ENCODE measurements around the gene B9D1. TPM values are rescaled to one million over a fixed set of nuclear protein-coding genes. Genes with fewer than 3 reads are reported as not detected.

Gene B9D1
- total and polyA plus RNA-seq, 2 experiments from 2014 or later, result 29.6 to 30.8 TPM

DNA sequence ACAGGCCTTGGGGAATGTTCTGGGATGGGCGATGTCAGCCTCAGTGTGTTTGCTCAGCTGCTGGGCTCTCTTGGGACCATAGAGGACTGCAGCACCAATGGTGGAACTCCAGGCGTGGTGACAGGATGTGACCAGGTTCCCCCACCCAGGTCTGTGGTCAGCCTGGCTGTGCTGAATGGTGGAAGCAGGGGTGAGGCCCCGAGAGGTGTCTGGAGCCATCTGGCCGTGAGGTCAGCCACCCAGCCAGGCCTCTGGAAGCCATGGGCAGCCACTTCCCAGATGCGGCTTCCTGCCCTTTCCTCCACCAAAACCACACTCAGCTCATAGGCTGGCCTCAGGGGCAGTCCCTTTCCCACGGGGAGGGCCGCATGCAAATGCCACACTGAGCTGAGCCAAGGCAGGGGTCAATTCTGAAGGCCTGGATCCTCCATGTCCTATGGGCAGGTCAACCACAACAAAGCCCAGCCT is 8.0 kb upstream of the B9D1 start:
- WGBS (ENCODE audit: low lambda C conversion rate, missing lambda C conversion rate), result 76% methylated on average over 7 of the region's 7 CpGs
- Histone ChIP-seq H2AFZ (no peak overlapping the region), H4K20me1 (ENCODE audit: insufficient read depth, poor library complexity, severe bottlenecking) (no peaks in the 10 kb centered on the region), H3K9me3 (ENCODE audit: low read depth) (no peaks in the 10 kb centered on the region), H3K4me2 (no peak overlapping the region), H3K36me3 (replicated peaks; ENCODE audit: insufficient read depth, low read depth) (no peaks in the 10 kb centered on the region), H3K9me2 (replicated peaks; ENCODE audit: insufficient read depth) (no peaks in the 10 kb centered on the region), H3K4me1 (ENCODE audit: insufficient read depth) (no peaks in the 10 kb centered on the region), H3K27ac (no peak overlapping the region), H3K4me3 (no peak overlapping the region), H3K27me3 (no peaks in the 10 kb centered on the region), H3K79me2 (no peaks in the 10 kb centered on the region)
- no peak for DNase-seq (ENCODE audit: low spot score)
- TF ChIP-seq EZH2 (IDR thresholded peaks at IDR 0.05; ENCODE audit: borderline replicate concordance) (no peak), CTCF (IDR thresholded peaks at IDR 0.05; ENCODE audit: poor library complexity) (no peak), EZH2phosphoT487 (IDR thresholded peaks at IDR 0.05; ENCODE audit: low read depth, severe bottlenecking, unreplicated experiment) (no peak)

- H4K20me1 ChIP-seq (ENCODE audit: insufficient read depth, poor library complexity, severe bottlenecking), result no peaks in the 10 kb centered on the region
- no peak overlapping the region for H3K27ac ChIP-seq
- TF ChIP-seq EZH2phosphoT487 (IDR thresholded peaks at IDR 0.05; ENCODE audit: low read depth, severe bottlenecking, unreplicated experiment) (no peak), EZH2 (IDR thresholded peaks at IDR 0.05; ENCODE audit: borderline replicate concordance) (no peak), CTCF (IDR thresholded peaks at IDR 0.05; ENCODE audit: poor library complexity) (no peak)
- no peaks in the 10 kb centered on the region for H3K9me2 ChIP-seq (replicated peaks; ENCODE audit: insufficient read depth)
- no peaks in the 10 kb centered on the region for H3K27me3 ChIP-seq
- no peak overlapping the region for H2AFZ ChIP-seq
- no peak for DNase-seq (ENCODE audit: low spot score)
- H3K4me2 ChIP-seq, result no peak overlapping the region
- H3K36me3 ChIP-seq (replicated peaks; ENCODE audit: insufficient read depth, low read depth), result no peaks in the 10 kb centered on the region
- no peak overlapping the region for H3K4me3 ChIP-seq
- H3K4me1 ChIP-seq (ENCODE audit: insufficient read depth), result no peaks in the 10 kb centered on the region
- H3K9me3 ChIP-seq (ENCODE audit: low read depth), result no peaks in the 10 kb centered on the region
- WGBS (ENCODE audit: low lambda C conversion rate, missing lambda C conversion rate), result 95% methylated on average over 12 of the region's 12 CpGs
- no peaks in the 10 kb centered on the region for H3K79me2 ChIP-seq
These were observed 7.4 kb upstream of the B9D1 start for GRCh38 chr17:19369846-19370492.

GRCh38 chr17:19369107-19369778 is 6.7 kb upstream of the B9D1 start:
- no peak for DNase-seq (ENCODE audit: low spot score)
- Histone ChIP-seq H3K27ac (no peak overlapping the region), H3K9me3 (ENCODE audit: low read depth) (no peaks in the 10 kb centered on the region), H2AFZ (no peak overlapping the region), H4K20me1 (ENCODE audit: insufficient read depth, poor library complexity, severe bottlenecking) (no peaks in the 10 kb centered on the region), H3K4me3 (no peak overlapping the region), H3K4me1 (ENCODE audit: insufficient read depth) (no peaks in the 10 kb centered on the region), H3K9me2 (replicated peaks; ENCODE audit: insufficient read depth) (no peaks in the 10 kb centered on the region), H3K27me3 (no peaks in the 10 kb centered on the region), H3K79me2 (no peaks in the 10 kb centered on the region), H3K36me3 (replicated peaks; ENCODE audit: insufficient read depth, low read depth) (no peaks in the 10 kb centered on the region), H3K4me2 (no peak overlapping the region)
- 90% methylated on average over 16 of the region's 16 CpGs for WGBS (ENCODE audit: low lambda C conversion rate, missing lambda C conversion rate)
- TF ChIP-seq EZH2phosphoT487 (IDR thresholded peaks at IDR 0.05; ENCODE audit: low read depth, severe bottlenecking, unreplicated experiment) (no peak), EZH2 (IDR thresholded peaks at IDR 0.05; ENCODE audit: borderline replicate concordance) (no peak), CTCF (IDR thresholded peaks at IDR 0.05; ENCODE audit: poor library complexity) (no peak)
